Lung (tissue), 12 donors: ENCODE measurements around the gene CCDC6. TPM values are rescaled to one million over a fixed set of nuclear protein-coding genes. Genes with fewer than 3 reads are reported as not detected.

ENCODE experiments used
- ATAC-seq: fragments of 200-7000 bp; cut with Tn5 transposase; one replicate; pipeline ENCODE4 v1.9.1; 2020; ENCODE audit warnings: moderate number of reproducible peaks; ENCODE audit not compliant: insufficient read depth, low FRiP score
- DNase-seq, 3 donors: peaks; one replicate each; pipeline ENCODE4 v3.0.0-alpha.2; 2013 to 2017
- H3K27ac ChIP-seq, 2 donors: one replicate each; pipeline ENCODE4 v1.5.1; 2013; ENCODE audit warnings: mild to moderate bottlenecking in 2 of 2, moderate library complexity in 2 of 2, control low read depth in 1 of 2, inconsistent platforms in 1 of 2, low read depth in 1 of 2, low read length in 1 of 2
- H3K27me3 ChIP-seq, 3 donors: one replicate each; pipeline ENCODE4 v1.5.1; 2013; ENCODE audit warnings: low read length in 2 of 3; ENCODE audit not compliant: control insufficient read depth in 3 of 3, insufficient read depth in 3 of 3
- H3K36me3 ChIP-seq, 4 donors: one replicate each; pipeline ENCODE4 v1.5.1; 2013; ENCODE audit warnings: low read length in 4 of 4, mild to moderate bottlenecking in 1 of 4, moderate library complexity in 1 of 4; ENCODE audit not compliant: control insufficient read depth in 4 of 4, insufficient read depth in 4 of 4
- H3K4me1 ChIP-seq, 5 donors: one replicate each; pipeline ENCODE4 v1.5.1; 2013; ENCODE audit warnings: low read length in 5 of 5, mild to moderate bottlenecking in 2 of 5, moderate library complexity in 1 of 5; ENCODE audit not compliant: control insufficient read depth in 5 of 5, insufficient read depth in 5 of 5
- H3K4me3 ChIP-seq: one replicate; pipeline ENCODE4 v1.5.1; 2013; ENCODE audit warnings: mild to moderate bottlenecking, control low read depth, moderate library complexity
- H3K9ac ChIP-seq, 2 donors: one replicate each; pipeline ENCODE4 v1.5.1; 2013; ENCODE audit warnings: low read length in 2 of 2, control low read depth in 1 of 2; ENCODE audit not compliant: insufficient read depth in 1 of 2
- H3K9me3 ChIP-seq, 4 donors: one replicate each; pipeline ENCODE4 v1.5.1; 2013; ENCODE audit warnings: low read length in 3 of 4, mild to moderate bottlenecking in 1 of 4, moderate library complexity in 1 of 4; ENCODE audit not compliant: control insufficient read depth in 4 of 4, insufficient read depth in 3 of 4
- WGBS, 2 donors: extraction: QIAGEN DNeasy Blood & Tissue Kit; methylation state at CpG; one replicate each; pipeline ENCODE4 v1.1.7; 2013; 5-methylcytosine and 5-hydroxymethylcytosine counted together
- polyA plus RNA-seq, 2 donors: library from polyadenylated mRNA; stranded (reverse); fragments of 200-250 nt; gene quantifications; one replicate each; pipeline ENCODE4 v1.2.1, GENCODE V29; 2013
- total RNA-seq, 2 donors: library from RNA; depleted of rRNA in 1 of 2; stranded (reverse); fragments of >200 nt in 1 of 2; gene quantifications; one replicate each; pipeline ENCODE4 v1.2.1, GENCODE V29; 2014 to 2021
- TF ChIP-seq, protein P1 (sequence below): IDR thresholded peaks from 2 replicates; pipeline ENCODE4 v1.5.1; 2012; ENCODE audit warnings: mild to moderate bottlenecking; ENCODE audit errors: control extremely low read depth, extremely low read depth
- donor health status: control.
- donor health status: control.
- donor health status: Bipolar disorder and iron deficiency.
- donor health status: healthy.
- donor health status: DM: yes; HTN: yes; CAD: no.

The CCDC6 gene
- total and polyA plus RNA-seq, 4 donors, result 13.2 to 77.2 (median 28.1) TPM

- no peak overlapping the region for H3K27ac ChIP-seq
- ATAC-seq (no peak), DNase-seq (no peak)
- H3K4me1 ChIP-seq, result peaks cover 0 to 24% (median 19%) of the 10 kb centered on the region in 5 donors
- 74 to 76% methylated on average over 6 of the region's 6 CpGs for WGBS, 2 donors
- H3K27me3 ChIP-seq, result no peaks in the 10 kb centered on the region
- H3K4me3 ChIP-seq, result no peak overlapping the region
- TF ChIP-seq, protein P1, sequence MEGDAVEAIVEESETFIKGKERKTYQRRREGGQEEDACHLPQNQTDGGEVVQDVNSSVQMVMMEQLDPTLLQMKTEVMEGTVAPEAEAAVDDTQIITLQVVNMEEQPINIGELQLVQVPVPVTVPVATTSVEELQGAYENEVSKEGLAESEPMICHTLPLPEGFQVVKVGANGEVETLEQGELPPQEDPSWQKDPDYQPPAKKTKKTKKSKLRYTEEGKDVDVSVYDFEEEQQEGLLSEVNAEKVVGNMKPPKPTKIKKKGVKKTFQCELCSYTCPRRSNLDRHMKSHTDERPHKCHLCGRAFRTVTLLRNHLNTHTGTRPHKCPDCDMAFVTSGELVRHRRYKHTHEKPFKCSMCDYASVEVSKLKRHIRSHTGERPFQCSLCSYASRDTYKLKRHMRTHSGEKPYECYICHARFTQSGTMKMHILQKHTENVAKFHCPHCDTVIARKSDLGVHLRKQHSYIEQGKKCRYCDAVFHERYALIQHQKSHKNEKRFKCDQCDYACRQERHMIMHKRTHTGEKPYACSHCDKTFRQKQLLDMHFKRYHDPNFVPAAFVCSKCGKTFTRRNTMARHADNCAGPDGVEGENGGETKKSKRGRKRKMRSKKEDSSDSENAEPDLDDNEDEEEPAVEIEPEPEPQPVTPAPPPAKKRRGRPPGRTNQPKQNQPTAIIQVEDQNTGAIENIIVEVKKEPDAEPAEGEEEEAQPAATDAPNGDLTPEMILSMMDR, result no peak
- H3K36me3 ChIP-seq, result no peaks in the 10 kb centered on the region
- no peak overlapping the region for H3K9ac ChIP-seq
- H3K9me3 ChIP-seq, result no peaks in the 10 kb centered on the region
Measured at GRCh38 chr10:59868696-59869593, 37.4 kb downstream of the CCDC6 start.

DNA sequence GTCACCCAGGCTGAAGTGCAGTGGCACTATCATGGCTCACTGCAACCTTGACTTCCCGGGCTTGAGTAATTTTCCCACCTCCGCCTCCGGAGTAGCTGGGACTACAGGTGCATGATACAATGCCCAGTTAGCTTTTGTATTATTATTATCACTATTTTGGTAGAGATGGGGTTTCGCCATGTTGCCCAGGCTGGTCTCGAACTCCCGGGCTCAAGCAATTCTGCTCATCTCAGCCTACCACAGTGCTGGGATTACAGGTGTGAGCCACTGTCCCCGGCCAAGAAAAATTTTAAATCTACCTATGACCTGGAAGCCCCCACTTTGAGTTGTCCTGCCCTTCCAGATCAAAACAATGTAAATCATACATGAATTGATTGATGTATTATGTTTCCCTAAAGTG is 38.8 kb downstream of the CCDC6 start:
- ATAC-seq, result no peak
- H3K36me3 ChIP-seq, result no peaks in the 10 kb centered on the region
- H3K27me3 ChIP-seq, result no peaks in the 10 kb centered on the region
- TF ChIP-seq, protein P1, result no peak
- H3K4me3 ChIP-seq, result no peak overlapping the region
- H3K27ac ChIP-seq, result no peak overlapping the region
- H3K4me1 ChIP-seq, result peaks cover 0 to 17% (median 14%) of the 10 kb centered on the region in 5 donors
- DNase-seq, result no peak
- H3K9ac ChIP-seq, result no peak overlapping the region
- H3K9me3 ChIP-seq, result no peaks in the 10 kb centered on the region
- WGBS, 2 donors, result 94 to 96% methylated on average over 7 of the region's 7 CpGs

GRCh38 chr10:59865101-59865500 is 41.3 kb downstream of the CCDC6 start:
- Histone ChIP-seq H3K27ac (no peak overlapping the region), H3K27me3 (no peaks in the 10 kb centered on the region), H3K36me3 (peaks cover 0 to 2% (median 0%) of the 10 kb centered on the region in 4 donors), H3K4me1 (peaks cover 0 to 17% (median 6%) of the 10 kb centered on the region in 5 donors), H3K4me3 (no peak overlapping the region), H3K9ac (no peak overlapping the region), H3K9me3 (peaks cover 0 to 2% (median 0%) of the 10 kb centered on the region in 4 donors)
- WGBS, 2 donors, result 39 to 52% methylated on average over 5 of the region's 5 CpGs
- DNase-seq, result peak in 1 of 3 donors; percentile 35
- TF ChIP-seq, protein P1, result peak; percentile 6
- ATAC-seq, result peak; percentile 64
